SK-N-SH treated with all-trans-retinoic acid at 6 μM for 48 hours (cell line): ENCODE measurements around the gene ERGIC1.

Experiments used
- ATAC-seq: fragments of 200-7000 bp; cut with Tn5 transposase; 3 replicates; pipeline ENCODE4 v1.9.1; 2020; ENCODE audit warnings: mild to moderate bottlenecking, moderate library complexity
- ARNTL ChIP-seq: fragments of 450-650 bp; formaldehyde crosslinking; IDR thresholded peaks from 2 replicates; pipeline ENCODE4 v1.5.0; 2020; ENCODE audit warnings: low read depth, mild to moderate bottlenecking, moderate library complexity, borderline replicate concordance
- CREB5 ChIP-seq: fragments of 250-450 bp; sonication (Bioruptor Pico); IDR thresholded peaks from 2 replicates; pipeline ENCODE4 v1.5.1; 2020; ENCODE audit warnings: low read depth, mild to moderate bottlenecking, moderate library complexity
- CSDC2 ChIP-seq: fragments of 250-450 bp; sonication (Bioruptor Pico); IDR thresholded peaks from 2 replicates; pipeline ENCODE4 v1.5.0; 2020; ENCODE audit warnings: mild to moderate bottlenecking, moderate library complexity
- CSRNP3 ChIP-seq: fragments of 250-450 bp; sonication (Bioruptor Pico); IDR thresholded peaks from 2 replicates; pipeline ENCODE4 v1.5.1; 2021; ENCODE audit warnings: mild to moderate bottlenecking, moderate library complexity
- ESRRG ChIP-seq: fragments of 250-450 bp; sonication (Bioruptor Pico); IDR thresholded peaks from 2 replicates; pipeline ENCODE4 v1.6.1; 2021; ENCODE audit warnings: mild to moderate bottlenecking
- ISL1 ChIP-seq: fragments of 250-450 bp; sonication (Bioruptor Pico); IDR thresholded peaks from 2 replicates; pipeline ENCODE4 v2.1.2; 2022; ENCODE audit warnings: mild to moderate bottlenecking, moderate library complexity
- OSR1 ChIP-seq: fragments of 250-450 bp; sonication (Bioruptor Pico); IDR thresholded peaks from 2 replicates; pipeline ENCODE4 v1.8.0; 2022; ENCODE audit warnings: moderate library complexity, mild to moderate bottlenecking, inconsistent platforms
- PATZ1 ChIP-seq: fragments of 250-450 bp; sonication (Bioruptor Pico); IDR thresholded peaks from 2 replicates; pipeline ENCODE4 v1.8.0; 2020; ENCODE audit warnings: mild to moderate bottlenecking, moderate library complexity, borderline replicate concordance
- POU6F1 ChIP-seq: fragments of 250-450 bp; sonication (Bioruptor Pico); IDR thresholded peaks from 2 replicates; pipeline ENCODE4 v1.8.0; 2021; ENCODE audit warnings: low read depth, mild to moderate bottlenecking, moderate library complexity, borderline replicate concordance
- PPARA ChIP-seq: fragments of 250-450 bp; sonication (Bioruptor Pico); IDR thresholded peaks from 2 replicates; pipeline ENCODE4 v1.5.0; 2020; ENCODE audit warnings: mild to moderate bottlenecking, borderline replicate concordance
- SNAI2 ChIP-seq: fragments of 250-450 bp; sonication (Bioruptor Pico); IDR thresholded peaks from 2 replicates; pipeline ENCODE4 v1.5.0; 2020; ENCODE audit warnings: mild to moderate bottlenecking, moderate library complexity
- TCF4 ChIP-seq: fragments of 250-450 bp; sonication (Bioruptor Pico); IDR thresholded peaks from 2 replicates; pipeline ENCODE4 v1.8.0; 2021; ENCODE audit warnings: mild to moderate bottlenecking, moderate library complexity, borderline replicate concordance
- TOX ChIP-seq: fragments of 250-450 bp; sonication (Bioruptor Pico); IDR thresholded peaks from 2 replicates; pipeline ENCODE4 v1.8.0; 2021; ENCODE audit warnings: mild to moderate bottlenecking, moderate library complexity, borderline replicate concordance
- TSHZ2 ChIP-seq: fragments of 250-450 bp; sonication (Bioruptor Pico); IDR thresholded peaks from 2 replicates; pipeline ENCODE4 v1.5.0; 2020; ENCODE audit warnings: mild to moderate bottlenecking, moderate library complexity
- ZC3H10 ChIP-seq: fragments of 250-450 bp; sonication (Bioruptor Pico); IDR thresholded peaks from 2 replicates; pipeline ENCODE4 v1.5.1; 2021; ENCODE audit warnings: mild to moderate bottlenecking, moderate library complexity
- ZFP3 ChIP-seq: fragments of 250-450 bp; sonication (Bioruptor Pico); IDR thresholded peaks from 2 replicates; pipeline ENCODE4 v1.5.0; 2020; ENCODE audit warnings: mild to moderate bottlenecking, moderate library complexity
- ZFP30 ChIP-seq: fragments of 450-650 bp; formaldehyde crosslinking; IDR thresholded peaks from 2 replicates; pipeline ENCODE4 v1.5.0; 2022; ENCODE audit warnings: mild to moderate bottlenecking, moderate library complexity
- ZNF565 ChIP-seq: fragments of 450-650 bp; formaldehyde crosslinking; conservative IDR thresholded peaks from 2 replicates; pipeline ENCODE4 v1.5.0; 2020; ENCODE audit warnings: low read depth, mild to moderate bottlenecking, moderate library complexity
- ZNF70 ChIP-seq: fragments of 450-650 bp; formaldehyde crosslinking; IDR thresholded peaks from 2 replicates; pipeline ENCODE4 v1.5.0; 2020; ENCODE audit warnings: mild to moderate bottlenecking, moderate library complexity
- ZNF8 ChIP-seq: fragments of 450-650 bp; formaldehyde crosslinking; IDR thresholded peaks from 2 replicates; pipeline ENCODE4 v1.5.0; 2020; ENCODE audit warnings: mild to moderate bottlenecking, moderate library complexity

ERGIC1 gene

GRCh38 chr5:172833372-172833685, 722 bp upstream of the ERGIC1 start:
- TF ChIP-seq ZNF565 (CRISPR knock-in tag): no peak
- no peak for TF ChIP-seq TCF4 (CRISPR knock-in tag)
- TF ChIP-seq ZNF8 (CRISPR knock-in tag): no peak
- no peak for TF ChIP-seq POU6F1 (CRISPR knock-in tag)
- no peak for TF ChIP-seq ZNF70 (CRISPR knock-in tag)
- no peak for TF ChIP-seq ISL1 (CRISPR knock-in tag)
- no peak for TF ChIP-seq CREB5 (CRISPR knock-in tag)
- TF ChIP-seq PPARA (CRISPR knock-in tag): no peak
- no peak for TF ChIP-seq CSRNP3
- no peak for TF ChIP-seq PATZ1 (CRISPR knock-in tag)
- TF ChIP-seq TOX (CRISPR knock-in tag): no peak
- no peak for TF ChIP-seq ARNTL (CRISPR knock-in tag)
- no peak for TF ChIP-seq ZFP30 (CRISPR knock-in tag)
- TF ChIP-seq ZC3H10 (CRISPR knock-in tag): no peak
- TF ChIP-seq OSR1 (CRISPR knock-in tag): no peak
- no peak for TF ChIP-seq TSHZ2 (CRISPR knock-in tag)
- no peak for TF ChIP-seq ZFP3 (CRISPR knock-in tag)
- no peak for TF ChIP-seq CSDC2 (CRISPR knock-in tag)
- ATAC-seq: peak; percentile 22

- peak; percentile 48 for ATAC-seq
- TF ChIP-seq ESRRG (CRISPR knock-in tag): no peak
- no peak for TF ChIP-seq ZNF70 (CRISPR knock-in tag)
- TF ChIP-seq ZNF8 (CRISPR knock-in tag): no peak
- no peak for TF ChIP-seq CSDC2 (CRISPR knock-in tag)
- no peak for TF ChIP-seq TCF4 (CRISPR knock-in tag)
- no peak for TF ChIP-seq SNAI2
- TF ChIP-seq ZFP3 (CRISPR knock-in tag): no peak
- TF ChIP-seq TSHZ2 (CRISPR knock-in tag): no peak
- TF ChIP-seq ZFP30 (CRISPR knock-in tag): no peak
- TF ChIP-seq OSR1 (CRISPR knock-in tag): no peak
- no peak for TF ChIP-seq POU6F1 (CRISPR knock-in tag)
Measured at GRCh38 chr5:172834415-172835289, 601 bp downstream of the ERGIC1 start.
